T-helper 9 cell (primary cell): ENCODE data around the gene ACOX3.

Source experiments
- DNase-seq: peaks from one replicate; pipeline ENCODE4 v3.0.0-alpha.2; 2020

The ACOX3 gene

GRCh38 chr4:8316911-8317351, 123.6 kb downstream of the ACOX3 start:
- DNase-seq = no peak
